H1 (cell line): Measurements from ENCODE around the gene SEC24A. TPM values are rescaled to one million over a fixed set of nuclear protein-coding genes. Genes with fewer than 3 reads are reported as not detected.

Experiments used
- ASH2L ChIP-seq: fragments of 200-600, 300-600 bp; sonication (generic); IDR thresholded peaks from one replicate; pipeline ENCODE4 v1.7.1; 2017; ENCODE audit warnings: low read length
- BCL11A ChIP-seq, 2 experiments: IDR thresholded peaks; one replicate each; pipeline ENCODE4 v1.6.1; 2011; ENCODE audit warnings: low read depth in 2 of 2, low read length in 2 of 2, mild to moderate bottlenecking in 2 of 2
- CBX8 ChIP-seq: fragments of 300-800, 300-1000 bp; sonication (generic); IDR thresholded peaks from 2 replicates; pipeline ENCODE4 v1.7.1; 2016; ENCODE audit warnings: low read depth, low read length, borderline replicate concordance
- CHD1 ChIP-seq: IDR thresholded peaks from 2 replicates; pipeline ENCODE4 v1.6.1; 2012; ENCODE audit warnings: low read depth, low read length, improper control_type of control experiment
- EGR1 ChIP-seq: IDR thresholded peaks from 2 replicates; pipeline ENCODE4 v1.6.1; 2011; ENCODE audit warnings: low read depth, low read length, borderline replicate concordance
- GTF2F1 ChIP-seq: IDR thresholded peaks from 2 replicates; pipeline ENCODE4 v1.6.1; 2012; ENCODE audit warnings: low read depth, low read length, improper control_type of control experiment, borderline replicate concordance
- HDAC2 ChIP-seq, 2 experiments: fragments of 300-600 bp in 1 of 2; sonication (generic) in 1 of 2; IDR thresholded peaks; 2 replicates each; pipeline ENCODE4 v1.6.1; 2011 to 2012; ENCODE audit warnings: low read depth in 2 of 2, low read length in 2 of 2, mild to moderate bottlenecking in 2 of 2, moderate library complexity in 2 of 2, borderline replicate concordance in 1 of 2, inconsistent platforms in 1 of 2
- HDAC6 ChIP-seq: IDR thresholded peaks from one replicate; pipeline ENCODE4 v1.7.1; 2012; ENCODE audit warnings: low read depth, mild to moderate bottlenecking, inconsistent platforms, low read length, moderate library complexity
- KDM4A ChIP-seq: IDR thresholded peaks from one replicate; pipeline ENCODE4 v1.7.1; 2012; ENCODE audit warnings: low read depth, mild to moderate bottlenecking, moderate library complexity, low read length, inconsistent platforms; ENCODE audit not compliant: severe bottlenecking
- NANOG ChIP-seq: IDR thresholded peaks from 2 replicates; pipeline ENCODE4 v1.6.1; 2011; ENCODE audit warnings: low read length, low read depth, mild to moderate bottlenecking, inconsistent platforms; ENCODE audit not compliant: insufficient read depth, poor library complexity, severe bottlenecking
- NRF1 ChIP-seq: IDR thresholded peaks from 2 replicates; pipeline ENCODE4 v1.6.1; 2011; ENCODE audit warnings: mild to moderate bottlenecking, low read depth, low read length, improper control_type of control experiment
- POLR2AphosphoS5 ChIP-seq: IDR thresholded peaks from 2 replicates; pipeline ENCODE4 v1.6.1; 2011; ENCODE audit warnings: low read depth, low read length
- RAD21 ChIP-seq, 2 experiments: IDR thresholded peaks in 1 of 2; conservative IDR thresholded peaks in 1 of 2; 2 replicates each; pipeline ENCODE4 v1.6.1; 2011; ENCODE audit warnings: low read depth in 2 of 2, low read length in 2 of 2, improper control_type of control experiment in 1 of 2, inconsistent platforms in 1 of 2, mild to moderate bottlenecking in 1 of 2, moderate library complexity in 1 of 2
- RBBP5 ChIP-seq: IDR thresholded peaks from 2 replicates; pipeline ENCODE4 v1.7.1; 2012; ENCODE audit warnings: low read depth, mild to moderate bottlenecking, inconsistent platforms, low read length, moderate library complexity, borderline replicate concordance
- SIX5 ChIP-seq: IDR thresholded peaks from 2 replicates; pipeline ENCODE4 v1.6.1; 2011; ENCODE audit warnings: mild to moderate bottlenecking, low read depth, low read length
- SP1 ChIP-seq: IDR thresholded peaks from 2 replicates; pipeline ENCODE4 v1.6.1; 2011; ENCODE audit warnings: low read depth, low read length
- SRF ChIP-seq: IDR thresholded peaks from 2 replicates; pipeline ENCODE4 v1.6.1; 2011; ENCODE audit warnings: mild to moderate bottlenecking, low read depth, low read length, moderate library complexity
- ZNF274 ChIP-seq: IDR thresholded peaks from 2 replicates; pipeline ENCODE4 v1.7.0; 2012; ENCODE audit warnings: low read length, borderline replicate concordance; ENCODE audit errors: extremely low read depth
- polyA plus RNA-seq, 7 experiments: library from polyadenylated mRNA; depleted of rRNA in 3 of 7; stranded (reverse) in 5 of 7; unstranded in 2 of 7; fragments of >200 nt in 5 of 7; fragments of 200-250 nt in 2 of 7; gene quantifications; 1 replicate in 5 of 7; 2 replicates in 1 of 7; 4 replicates in 1 of 7; pipeline versions ENCODE4 v1.2.1 to v1.2.3, GENCODE V29; 2011 to 2013; ENCODE audit warnings: missing spikeins in 2 of 7, mixed read lengths in 2 of 7
- total RNA-seq: library from RNA; stranded (reverse); fragmentation: NEBNext Ultra II Directional; extraction: Animal tissue kit (Norgen Biotek cat#: 25700); gene quantifications from 2 replicates; pipeline ENCODE4 v1.2.1, GENCODE V29; 2021
- TF ChIP-seq, protein P1 (sequence below): IDR thresholded peaks from 2 replicates; pipeline ENCODE4 v1.6.1; 2011; ENCODE audit warnings: low read depth, mild to moderate bottlenecking, low read length; ENCODE audit not compliant: insufficient read depth
- TF ChIP-seq, protein P2 (sequence below): IDR thresholded peaks from 2 replicates; pipeline ENCODE4 v1.6.1; 2012; ENCODE audit warnings: inconsistent platforms
- TF ChIP-seq, protein P3 (sequence below): IDR thresholded peaks from 2 replicates; pipeline ENCODE4 v1.6.1; 2012; ENCODE audit warnings: inconsistent platforms

SEC24A gene
- total and polyA plus RNA-seq, 2 of the 8 experiments (the other 6 are each of a cell fraction or from before 2014, with no cell fraction given) = 18.8 to 33.7 TPM

DNA sequence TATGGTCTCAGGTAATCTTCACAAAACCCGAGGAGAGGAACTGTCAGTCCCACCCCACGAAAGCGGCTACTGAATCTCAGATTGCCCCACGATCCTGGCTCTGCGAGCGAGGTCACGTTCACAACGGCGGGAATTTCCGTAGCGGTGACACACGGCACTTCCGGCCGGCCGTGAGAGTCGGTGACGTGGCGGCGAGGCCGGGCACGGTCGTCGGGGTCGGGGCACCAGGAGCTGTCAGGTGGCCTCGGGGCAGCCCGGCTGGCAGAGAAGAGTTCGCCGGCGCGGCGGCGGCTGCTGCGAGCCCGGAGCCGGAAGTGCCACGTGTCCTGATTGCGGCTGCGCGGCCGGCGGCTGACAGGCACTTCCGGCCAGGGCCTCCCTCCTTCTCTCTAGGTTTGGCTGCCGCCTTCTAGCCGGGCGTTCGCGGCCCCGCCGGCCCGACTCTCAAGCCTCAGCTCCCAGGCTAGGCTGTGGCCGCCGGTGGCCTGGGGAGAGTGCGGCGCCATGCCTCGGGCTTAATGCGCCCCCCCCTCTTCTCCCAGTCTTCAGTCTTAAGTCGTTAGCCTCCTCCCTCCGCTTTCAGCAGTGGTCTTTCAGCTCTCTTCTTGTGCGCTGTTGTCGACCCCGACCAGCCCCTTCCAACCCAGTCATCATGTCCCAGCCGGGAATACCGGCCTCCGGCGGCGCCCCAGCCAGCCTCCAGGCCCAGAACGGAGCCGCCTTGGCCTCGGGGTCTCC is at the start of gene SEC24A (continued):
- TF ChIP-seq CHD1 (no peak), NRF1 (peak; percentile 39; the same call in 1 of the 2 replicates), SIX5 (no peak), NANOG (no peak), SRF (no peak), BCL11A (IDR thresholded peaks at IDR 0.05; ENCODE audit: low read depth in 2 of 2, low read length in 2 of 2) (no peak), ASH2L (peak; percentile 92), CBX8 (no peak), ZNF274 (no peak), POLR2AphosphoS5 (peak; percentile 45), KDM4A (peak; percentile 64), HDAC6 (no peak), GTF2F1 (no peak), RAD21 (IDR thresholded peaks at IDR 0.05 in 1 of 2, conservative IDR thresholded peaks at IDR 0.05 in 1 of 2; ENCODE audit: low read depth in 2 of 2, low read length in 2 of 2) (no peak), RBBP5 (peak; percentile 80), SP1 (no peak), EGR1 (0 out of 2 replicates have a peak, but pooled peaks have one; percentile 38), HDAC2 (IDR thresholded peaks at IDR 0.05; ENCODE audit: borderline replicate concordance in 1 of 2, low read depth in 2 of 2, low read length in 2 of 2) (peak; percentile 67 to 74; a peak in 1 of 4 replicates)
- TF ChIP-seq, protein P1, sequence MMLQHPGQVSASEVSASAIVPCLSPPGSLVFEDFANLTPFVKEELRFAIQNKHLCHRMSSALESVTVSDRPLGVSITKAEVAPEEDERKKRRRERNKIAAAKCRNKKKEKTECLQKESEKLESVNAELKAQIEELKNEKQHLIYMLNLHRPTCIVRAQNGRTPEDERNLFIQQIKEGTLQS = no peak
- TF ChIP-seq, protein P2, sequence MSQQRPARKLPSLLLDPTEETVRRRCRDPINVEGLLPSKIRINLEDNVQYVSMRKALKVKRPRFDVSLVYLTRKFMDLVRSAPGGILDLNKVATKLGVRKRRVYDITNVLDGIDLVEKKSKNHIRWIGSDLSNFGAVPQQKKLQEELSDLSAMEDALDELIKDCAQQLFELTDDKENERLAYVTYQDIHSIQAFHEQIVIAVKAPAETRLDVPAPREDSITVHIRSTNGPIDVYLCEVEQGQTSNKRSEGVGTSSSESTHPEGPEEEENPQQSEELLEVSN = peak; percentile 95
- TF ChIP-seq, protein P3, sequence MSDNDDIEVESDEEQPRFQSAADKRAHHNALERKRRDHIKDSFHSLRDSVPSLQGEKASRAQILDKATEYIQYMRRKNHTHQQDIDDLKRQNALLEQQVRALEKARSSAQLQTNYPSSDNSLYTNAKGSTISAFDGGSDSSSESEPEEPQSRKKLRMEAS = peak; percentile 91
